Measurements from ENCODE around the gene SMIM8.

SMIM8 gene

DNA sequence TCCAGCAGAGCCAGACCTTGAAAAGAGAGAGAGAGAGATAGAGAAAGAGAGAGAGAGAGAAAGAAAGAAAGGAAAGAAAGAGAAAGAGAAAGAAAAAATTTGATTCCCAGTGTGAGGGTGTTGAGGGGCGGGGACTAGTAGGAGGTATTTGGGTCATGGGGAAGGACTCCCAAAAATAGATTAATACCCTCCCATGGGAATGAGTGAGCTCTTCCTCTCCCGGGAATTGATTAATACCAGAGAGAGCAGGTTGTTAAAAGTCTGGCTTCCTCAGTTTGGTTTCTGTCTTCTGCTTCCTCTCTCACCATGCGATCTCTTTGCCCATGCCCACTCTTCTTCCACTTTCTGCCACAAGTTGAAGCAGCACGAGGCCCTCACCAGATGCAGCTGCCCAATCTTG, 56.6 kb downstream of the SMIM8 start:
- no peak overlapping the region for H3K4me3 ChIP-seq (ENCODE audit: low read depth, low read length)
- no peaks in the 10 kb centered on the region for H3K36me3 ChIP-seq
- no peak for DNase-seq
- TF ChIP-seq CTCF (IDR thresholded peaks at IDR 0.05; ENCODE audit: low read depth, low read length) = no peak
- H3K9me3 ChIP-seq = no peaks in the 10 kb centered on the region
- H3K4me1 ChIP-seq = peaks cover 2% of the 10 kb centered on the region; the same call in 1 of the 2 replicates
- no peaks in the 10 kb centered on the region for H3K27me3 ChIP-seq

- no peak for TF ChIP-seq CTCF (IDR thresholded peaks at IDR 0.05; ENCODE audit: low read depth, low read length)
- Histone ChIP-seq H3K4me3 (ENCODE audit: low read depth, low read length) (no peak overlapping the region), H3K9me3 (no peaks in the 10 kb centered on the region), H3K36me3 (no peaks in the 10 kb centered on the region), H3K27me3 (no peaks in the 10 kb centered on the region), H3K4me1 (peaks cover 5% of the 10 kb centered on the region; the same call in 1 of the 2 replicates)
- DNase-seq = peak; percentile 59
Observed at GRCh38 chr6:87382861-87383260, 60.5 kb downstream of the SMIM8 start.

DNA sequence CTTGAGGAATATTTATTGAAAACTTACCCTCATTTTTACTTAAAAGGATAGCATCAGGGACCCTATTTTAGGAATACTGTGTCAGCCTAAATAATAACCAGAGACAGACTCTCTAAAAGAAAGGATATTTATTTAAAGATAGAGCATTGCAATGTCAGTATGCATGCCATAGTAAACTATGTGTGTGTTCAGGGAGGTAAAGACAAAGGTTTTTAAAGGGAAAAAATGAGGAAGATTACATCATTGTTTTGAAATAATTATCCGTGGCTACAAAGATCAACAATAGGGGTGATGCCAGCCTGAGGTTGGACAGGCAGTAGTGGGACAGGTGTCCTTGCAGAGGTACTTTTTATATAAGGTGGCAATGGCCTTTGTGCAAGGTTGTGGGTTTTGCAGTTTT, 61.6 kb downstream of the SMIM8 start:
- Histone ChIP-seq H3K4me1 (peaks cover 5% of the 10 kb centered on the region; the same call in 1 of the 2 replicates), H3K9me3 (no peaks in the 10 kb centered on the region), H3K36me3 (no peaks in the 10 kb centered on the region), H3K4me3 (ENCODE audit: low read depth, low read length) (no peak overlapping the region), H3K27me3 (no peaks in the 10 kb centered on the region)
- no peak for DNase-seq
- no peak for TF ChIP-seq CTCF (IDR thresholded peaks at IDR 0.05; ENCODE audit: low read depth, low read length)

DNA sequence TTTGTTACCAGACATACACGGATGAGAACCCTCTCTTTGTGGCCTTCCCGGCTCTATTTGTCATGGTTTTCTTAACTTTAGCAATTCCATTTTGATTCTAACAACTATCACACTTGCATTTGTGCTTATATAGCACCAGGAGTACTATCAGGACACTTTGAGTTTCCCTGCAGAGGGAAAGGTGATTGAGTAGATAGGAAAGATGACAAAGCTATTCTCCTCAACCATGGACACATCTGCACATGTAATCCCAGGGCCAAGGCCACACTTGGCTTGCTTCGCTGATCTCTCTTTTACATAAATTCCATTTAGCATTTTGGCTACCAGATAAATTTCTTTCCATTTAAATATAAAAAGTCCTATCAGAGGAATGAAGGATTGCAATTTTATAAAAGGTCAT, 62.1 kb downstream of the SMIM8 start:
- no peak for TF ChIP-seq CTCF (IDR thresholded peaks at IDR 0.05; ENCODE audit: low read depth, low read length)
- peaks cover 5% of the 10 kb centered on the region; the same call in 1 of the 2 replicates for H3K4me1 ChIP-seq
- H3K27me3 ChIP-seq = no peaks in the 10 kb centered on the region
- H3K4me3 ChIP-seq (ENCODE audit: low read depth, low read length) = no peak overlapping the region
- H3K9me3 ChIP-seq = no peaks in the 10 kb centered on the region
- DNase-seq = no peak
- H3K36me3 ChIP-seq = no peaks in the 10 kb centered on the region

DNA sequence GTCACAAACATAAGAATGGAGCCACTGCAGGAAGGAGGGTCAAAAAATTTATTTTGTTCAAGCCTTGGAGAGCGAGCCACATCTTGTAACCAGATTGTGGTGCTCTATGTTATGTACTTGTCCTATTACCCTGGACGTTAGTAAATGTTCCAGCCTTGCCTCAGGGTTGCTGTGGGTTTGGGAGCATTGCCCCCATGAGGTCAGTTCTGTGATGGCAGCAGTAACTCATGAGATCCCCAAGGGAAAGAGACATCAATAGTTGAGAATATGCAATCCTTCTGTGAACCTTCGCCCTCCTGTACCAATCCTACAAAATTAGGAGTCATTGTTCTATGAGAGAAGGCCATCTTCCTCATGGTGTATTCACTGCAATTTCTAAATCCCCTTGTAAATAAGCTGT, 68.9 kb downstream of the SMIM8 start:
- H3K4me3 ChIP-seq (ENCODE audit: low read depth, low read length) = no peak overlapping the region
- no peaks in the 10 kb centered on the region for H3K4me1 ChIP-seq
- peak; percentile 77 for TF ChIP-seq CTCF (IDR thresholded peaks at IDR 0.05; ENCODE audit: low read depth, low read length)
- H3K9me3 ChIP-seq = no peaks in the 10 kb centered on the region
- DNase-seq = peak; percentile 51
- no peaks in the 10 kb centered on the region for H3K27me3 ChIP-seq
- no peaks in the 10 kb centered on the region for H3K36me3 ChIP-seq

Measured in BE2C (cell line).